HG03280 (cell line): ENCODE data around the gene CNKSR2.

Experiments used
- ATAC-seq: cut with Tn5 transposase; IDR thresholded peaks from one replicate; pipeline ENCODE4 v1.9.1; 2021; ENCODE audit warnings: mild to moderate bottlenecking, moderate library complexity; ENCODE audit not compliant: unreplicated experiment

The CNKSR2 gene

GRCh38 chrX:21590012-21590776 is 216.0 kb downstream of the CNKSR2 start:
- ATAC-seq, result no peak

DNA sequence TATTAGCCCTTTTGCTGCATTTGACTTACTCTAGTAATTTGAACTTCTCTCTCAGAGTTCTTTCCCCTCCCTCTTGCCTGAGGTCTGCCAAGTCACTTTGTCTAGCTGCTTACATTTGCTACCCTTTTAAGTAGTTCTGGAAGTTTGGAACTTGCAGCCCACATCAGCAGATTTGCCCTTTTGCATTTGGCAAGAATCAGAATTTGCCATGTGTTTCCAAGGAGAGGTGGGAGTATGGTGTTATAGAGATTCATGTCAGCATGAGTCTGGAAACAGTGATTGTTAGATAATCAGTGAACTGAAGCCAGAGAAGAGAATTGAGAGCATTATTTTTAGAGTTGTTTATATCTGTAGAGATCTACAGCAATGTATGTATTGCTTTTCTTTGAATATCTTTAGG is 231.8 kb downstream of the CNKSR2 start:
- no peak for ATAC-seq

DNA sequence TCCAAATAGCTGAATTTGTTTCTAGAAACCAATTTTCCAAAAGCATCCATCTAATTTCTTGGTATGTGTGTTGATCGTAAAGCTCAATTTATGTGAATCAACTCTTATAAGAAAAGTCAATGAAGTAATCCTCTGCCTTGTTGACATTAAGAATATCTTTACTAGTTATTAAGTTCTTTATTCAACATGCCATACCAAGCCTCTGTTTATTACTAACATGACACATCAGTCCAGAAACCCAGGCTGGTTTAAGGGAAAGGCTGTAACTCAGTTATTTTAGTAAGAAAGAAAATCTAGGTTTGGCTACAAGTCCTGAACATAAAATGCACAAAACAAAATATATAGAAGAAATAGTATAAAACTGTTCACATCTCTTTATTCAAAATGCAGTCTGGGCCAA is 235.9 kb downstream of the CNKSR2 start:
- ATAC-seq, result no peak

GRCh38 chrX:21612154-21612553 is 237.9 kb downstream of the CNKSR2 start:
- no peak for ATAC-seq

GRCh38 chrX:21616386-21616785 is 242.2 kb downstream of the CNKSR2 start:
- no peak for ATAC-seq

- no peak for ATAC-seq
These were observed 246.0 kb downstream of the CNKSR2 start for GRCh38 chrX:21620234-21620633.

- ATAC-seq, result no peak
These were observed 249.7 kb downstream of the CNKSR2 start for GRCh38 chrX:21623778-21624501.

GRCh38 chrX:21632027-21632426 is 257.8 kb downstream of the CNKSR2 start:
- ATAC-seq, result no peak

DNA sequence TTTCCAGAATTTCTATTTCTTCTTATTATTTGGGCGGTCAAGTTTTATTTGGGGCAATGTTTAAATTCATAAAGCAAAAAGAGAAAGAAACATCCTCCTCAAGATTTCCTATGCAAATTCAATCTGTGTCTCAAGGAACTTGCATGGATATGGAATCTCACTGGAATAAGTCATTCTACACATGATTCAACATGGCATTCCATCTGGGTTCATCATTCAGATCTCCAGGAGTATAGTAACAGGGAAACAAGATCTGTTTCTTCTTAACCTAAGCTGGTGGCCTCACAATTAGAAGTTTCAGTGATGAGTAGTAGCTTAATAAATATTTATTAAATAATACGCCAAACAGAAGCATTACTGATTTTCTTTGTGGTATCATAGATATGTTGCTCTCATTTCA is 264.1 kb downstream of the CNKSR2 start:
- ATAC-seq, result no peak

- ATAC-seq, result no peak
These were observed 265.6 kb downstream of the CNKSR2 start for GRCh38 chrX:21639775-21640174.

DNA sequence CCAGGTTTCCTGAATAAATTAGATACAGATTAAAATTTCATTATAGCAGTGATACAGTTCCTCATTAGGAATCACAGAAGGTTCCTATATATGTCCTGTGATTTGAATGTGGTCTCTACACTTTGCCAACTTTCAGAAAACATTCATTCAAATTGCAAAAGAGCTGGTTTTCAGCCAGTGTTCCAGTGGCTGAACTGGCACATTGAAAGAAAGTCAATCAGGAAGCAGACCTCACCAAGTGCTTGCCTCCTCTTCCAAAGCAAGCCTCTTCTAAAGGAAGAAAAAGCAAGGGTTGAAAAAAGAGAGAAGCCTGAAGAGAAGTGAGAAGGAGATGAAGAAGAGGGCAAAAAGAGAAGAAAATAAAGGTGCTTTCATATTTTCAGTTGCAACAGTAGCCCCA is 271.2 kb downstream of the CNKSR2 start:
- ATAC-seq, result no peak

GRCh38 chrX:21645886-21646285 is 271.7 kb downstream of the CNKSR2 start:
- ATAC-seq, result no peak

GRCh38 chrX:21655901-21656586 is 281.8 kb downstream of the CNKSR2 start:
- no peak for ATAC-seq

DNA sequence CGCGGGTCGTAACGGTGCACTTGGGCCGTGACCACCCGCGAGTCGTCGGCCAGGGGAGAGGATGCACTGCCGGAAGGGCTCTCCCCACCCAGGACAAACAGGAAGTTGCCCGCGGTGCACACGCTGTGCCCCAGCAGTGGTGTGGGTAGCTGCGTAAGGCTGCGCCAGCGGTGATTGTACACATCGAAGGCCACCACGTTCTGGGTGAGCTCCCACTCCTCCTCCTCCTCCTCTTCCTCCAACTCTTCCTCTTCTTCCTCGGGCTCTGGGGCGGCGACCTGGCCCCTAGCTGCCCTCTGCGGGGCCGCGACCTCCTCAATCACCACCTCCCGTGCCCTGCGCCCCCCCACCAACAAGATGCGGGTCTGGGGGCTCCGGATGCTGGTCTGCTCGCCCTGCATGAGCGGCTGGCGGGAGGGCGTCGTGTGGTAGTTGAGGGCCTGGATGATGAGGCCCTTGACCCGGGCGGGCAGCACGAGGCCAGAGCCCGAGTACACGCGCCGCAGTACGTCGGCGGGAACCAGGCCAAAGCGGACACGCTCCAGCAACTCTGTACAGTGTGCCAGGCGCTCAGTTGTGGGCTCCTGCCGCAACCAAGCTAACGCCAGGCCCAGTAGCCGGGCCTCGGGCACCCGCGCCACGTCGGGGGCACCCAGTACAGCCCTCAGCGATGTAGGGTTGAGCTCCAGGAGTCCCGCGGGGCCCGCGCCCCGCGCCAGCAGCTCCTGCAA is 282.5 kb downstream of the CNKSR2 start:
- no peak for ATAC-seq

DNA sequence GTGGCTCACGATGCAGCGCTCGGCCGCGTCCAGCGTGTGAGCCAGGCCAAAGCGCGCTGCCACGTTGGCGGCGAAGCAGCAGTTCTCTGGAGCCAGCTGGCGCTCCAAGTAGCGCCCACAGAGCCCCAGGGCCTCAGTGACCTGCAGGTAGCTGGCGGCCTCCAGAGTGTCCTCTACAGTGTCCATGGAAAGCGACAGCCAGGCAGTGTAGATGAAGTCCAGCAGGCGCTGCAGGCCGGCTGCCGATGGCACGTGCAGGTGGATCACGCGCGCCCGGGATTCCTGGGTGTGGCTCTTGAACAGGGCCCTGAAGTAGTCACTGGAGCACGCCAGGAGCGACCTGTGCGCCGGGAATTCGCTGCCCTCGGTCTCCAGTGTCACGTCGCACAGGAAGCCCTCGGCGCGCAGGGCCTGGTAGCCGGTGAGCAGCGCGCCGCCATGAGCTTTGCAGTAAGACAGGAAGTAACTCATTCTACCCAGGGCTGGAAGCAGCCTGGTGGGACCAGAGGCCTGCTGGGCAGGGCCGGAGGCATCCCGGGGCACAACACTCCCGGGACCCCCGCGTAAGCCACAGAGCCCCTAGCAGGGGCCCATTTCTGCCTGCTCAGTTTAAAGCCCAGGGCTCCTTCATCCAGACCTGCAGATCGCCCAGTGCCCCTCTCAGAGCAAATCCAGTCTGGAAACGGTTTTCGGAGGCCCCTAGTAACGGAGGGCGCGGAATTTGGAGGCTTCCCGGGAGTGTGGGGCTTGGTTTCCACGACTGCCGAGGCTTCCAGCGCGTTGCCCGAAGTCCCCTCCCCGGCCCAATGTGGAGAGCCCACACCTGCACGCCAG is 283.3 kb downstream of the CNKSR2 start:
- no peak for ATAC-seq

GRCh38 chrX:21658152-21658737 is 284.0 kb downstream of the CNKSR2 start, which contains the start of gene KLHL34:
TSS of gene KLHL34 (minus strand) at chrX:21658330. CDS start at chrX:21657788, 542 bp downstream.
- no peak for ATAC-seq

DNA sequence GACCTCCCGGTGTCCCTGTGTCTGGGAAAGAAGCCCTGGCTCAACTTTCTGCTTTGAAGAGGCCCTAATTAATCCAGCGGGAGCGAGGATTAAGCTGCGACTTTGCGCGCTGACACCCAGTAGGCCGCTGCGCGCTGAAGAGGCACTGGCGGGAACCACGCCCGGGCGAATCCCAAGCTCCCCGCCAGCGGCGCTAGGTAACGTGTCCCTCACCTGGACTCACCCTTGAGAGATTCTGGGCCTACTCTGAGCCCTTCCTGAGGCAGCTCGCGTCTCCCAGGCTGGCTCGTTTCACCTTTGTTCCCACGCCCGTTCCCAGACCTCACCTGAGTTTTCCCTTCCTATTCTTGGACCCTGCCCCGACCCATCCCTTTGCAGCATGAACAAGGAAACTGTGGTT is 284.5 kb downstream of the CNKSR2 start:
- ATAC-seq, result no peak

GRCh38 chrX:21659320-21659719 is 285.1 kb downstream of the CNKSR2 start:
- ATAC-seq, result no peak

DNA sequence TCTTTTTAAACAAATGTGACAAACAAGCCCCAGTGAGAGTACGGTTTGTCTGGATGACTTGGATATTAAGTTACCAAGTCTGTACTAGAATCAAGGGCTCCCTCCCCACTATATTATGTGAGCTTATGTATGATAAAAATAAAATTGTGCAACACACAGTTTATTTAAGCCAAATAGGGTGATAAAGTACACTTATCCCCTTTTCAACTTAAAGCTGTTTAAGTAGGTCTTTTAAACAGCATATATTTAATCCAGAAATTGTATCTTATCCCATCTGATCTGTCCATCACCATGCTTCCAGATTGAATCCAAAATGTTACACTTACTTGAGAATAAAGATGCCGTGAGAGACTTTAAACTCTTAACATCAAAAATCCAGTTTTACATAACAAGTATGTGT is 285.9 kb downstream of the CNKSR2 start:
- ATAC-seq, result no peak

DNA sequence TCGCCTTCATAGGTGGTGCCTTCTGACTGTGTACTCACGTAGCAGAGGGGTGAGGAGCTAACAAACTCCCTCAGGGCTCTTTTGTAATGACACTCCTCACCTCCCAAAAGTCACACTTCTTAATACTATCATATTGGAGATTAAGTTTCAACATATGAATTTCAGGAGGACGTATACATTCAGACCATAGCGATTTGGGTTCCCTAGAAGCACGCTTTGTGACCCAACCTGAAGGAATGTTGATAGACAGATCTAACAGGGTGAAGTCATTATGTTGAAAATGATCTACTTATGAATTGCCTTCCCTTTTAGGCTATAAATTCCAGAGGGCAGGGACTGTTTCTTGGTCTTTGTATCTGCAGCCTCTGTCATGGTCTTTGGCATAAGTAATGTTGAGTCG is 287.1 kb downstream of the CNKSR2 start:
- ATAC-seq, result no peak
